Neural crest cell (in vitro differentiated cells): ENCODE measurements around the gene MCC. TPM values are rescaled to one million over a fixed set of nuclear protein-coding genes. Genes with fewer than 3 reads are reported as not detected.

ENCODE experiments used
- DNase-seq: peaks from one replicate; pipeline ENCODE4 v3.0.0; 2021; ENCODE audit warnings: low read depth, mixed read lengths, low spot score
- H3K27ac Mint-ChIP-seq: one replicate; pipeline ENCODE4 v1.8.0; 2021; ENCODE audit warnings: mild to moderate bottlenecking, mixed read lengths; ENCODE audit not compliant: unreplicated experiment
- H3K27me3 Mint-ChIP-seq: 2 replicates; pipeline ENCODE4 v1.8.0; 2021; ENCODE audit warnings: low read depth, mild to moderate bottlenecking, mixed read lengths
- H3K36me3 Mint-ChIP-seq: 2 replicates; pipeline ENCODE4 v1.8.0; 2021; ENCODE audit warnings: low read depth, mild to moderate bottlenecking, mixed read lengths
- H3K4me1 Mint-ChIP-seq: 2 replicates; pipeline ENCODE4 v1.8.0; 2021; ENCODE audit warnings: mixed read lengths
- H3K4me3 Mint-ChIP-seq: one replicate; pipeline ENCODE4 v1.8.0; 2021; ENCODE audit warnings: mild to moderate bottlenecking, mixed read lengths
- H3K9me3 Mint-ChIP-seq: 2 replicates; pipeline ENCODE4 v1.8.0; 2021; ENCODE audit warnings: mixed read lengths
- total RNA-seq: library from RNA; stranded (reverse); gene quantifications from 2 replicates; pipeline ENCODE4 v1.2.1, GENCODE V29; 2021
- TF ChIP-seq, protein P1 (sequence below): fragments of 200-600 bp; sonication (generic); conservative IDR thresholded peaks from 2 replicates; pipeline ENCODE4 v1.5.0; 2021; ENCODE audit warnings: antibody characterized with exemption, mild to moderate bottlenecking

The MCC gene
- total RNA-seq, 1 donor from 2014 or later: 10.8 TPM

DNA sequence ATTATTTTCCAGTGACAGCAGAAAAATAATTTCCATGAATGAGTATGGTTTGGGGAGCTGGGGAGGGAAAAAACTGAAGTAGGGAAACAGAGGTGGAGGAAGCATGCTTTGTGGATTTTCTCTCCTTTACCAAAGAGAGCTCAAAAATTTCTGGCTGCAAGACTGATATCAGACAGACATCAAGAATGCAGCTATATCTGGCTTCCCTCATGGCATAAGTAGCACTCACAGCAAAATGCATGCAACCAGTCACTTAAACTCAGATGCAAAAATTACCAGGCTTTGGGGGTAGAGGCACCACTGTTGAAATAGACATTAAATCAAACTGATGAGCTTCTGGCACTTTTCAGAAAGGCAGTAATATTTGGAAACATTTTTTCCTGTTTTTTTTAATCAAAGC is 250.4 kb downstream of the MCC start:
- TF ChIP-seq, protein P1, sequence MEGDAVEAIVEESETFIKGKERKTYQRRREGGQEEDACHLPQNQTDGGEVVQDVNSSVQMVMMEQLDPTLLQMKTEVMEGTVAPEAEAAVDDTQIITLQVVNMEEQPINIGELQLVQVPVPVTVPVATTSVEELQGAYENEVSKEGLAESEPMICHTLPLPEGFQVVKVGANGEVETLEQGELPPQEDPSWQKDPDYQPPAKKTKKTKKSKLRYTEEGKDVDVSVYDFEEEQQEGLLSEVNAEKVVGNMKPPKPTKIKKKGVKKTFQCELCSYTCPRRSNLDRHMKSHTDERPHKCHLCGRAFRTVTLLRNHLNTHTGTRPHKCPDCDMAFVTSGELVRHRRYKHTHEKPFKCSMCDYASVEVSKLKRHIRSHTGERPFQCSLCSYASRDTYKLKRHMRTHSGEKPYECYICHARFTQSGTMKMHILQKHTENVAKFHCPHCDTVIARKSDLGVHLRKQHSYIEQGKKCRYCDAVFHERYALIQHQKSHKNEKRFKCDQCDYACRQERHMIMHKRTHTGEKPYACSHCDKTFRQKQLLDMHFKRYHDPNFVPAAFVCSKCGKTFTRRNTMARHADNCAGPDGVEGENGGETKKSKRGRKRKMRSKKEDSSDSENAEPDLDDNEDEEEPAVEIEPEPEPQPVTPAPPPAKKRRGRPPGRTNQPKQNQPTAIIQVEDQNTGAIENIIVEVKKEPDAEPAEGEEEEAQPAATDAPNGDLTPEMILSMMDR: no peak
- H3K9me3 Mint-ChIP-seq: no peaks in the 10 kb centered on the region
- DNase-seq: no peak
- no peak overlapping the region for H3K4me3 Mint-ChIP-seq
- H3K4me1 Mint-ChIP-seq: peaks cover 24% of the 10 kb centered on the region
- no peaks in the 10 kb centered on the region for H3K27me3 Mint-ChIP-seq
- H3K36me3 Mint-ChIP-seq: no peaks in the 10 kb centered on the region
- no peak overlapping the region for H3K27ac Mint-ChIP-seq

DNA sequence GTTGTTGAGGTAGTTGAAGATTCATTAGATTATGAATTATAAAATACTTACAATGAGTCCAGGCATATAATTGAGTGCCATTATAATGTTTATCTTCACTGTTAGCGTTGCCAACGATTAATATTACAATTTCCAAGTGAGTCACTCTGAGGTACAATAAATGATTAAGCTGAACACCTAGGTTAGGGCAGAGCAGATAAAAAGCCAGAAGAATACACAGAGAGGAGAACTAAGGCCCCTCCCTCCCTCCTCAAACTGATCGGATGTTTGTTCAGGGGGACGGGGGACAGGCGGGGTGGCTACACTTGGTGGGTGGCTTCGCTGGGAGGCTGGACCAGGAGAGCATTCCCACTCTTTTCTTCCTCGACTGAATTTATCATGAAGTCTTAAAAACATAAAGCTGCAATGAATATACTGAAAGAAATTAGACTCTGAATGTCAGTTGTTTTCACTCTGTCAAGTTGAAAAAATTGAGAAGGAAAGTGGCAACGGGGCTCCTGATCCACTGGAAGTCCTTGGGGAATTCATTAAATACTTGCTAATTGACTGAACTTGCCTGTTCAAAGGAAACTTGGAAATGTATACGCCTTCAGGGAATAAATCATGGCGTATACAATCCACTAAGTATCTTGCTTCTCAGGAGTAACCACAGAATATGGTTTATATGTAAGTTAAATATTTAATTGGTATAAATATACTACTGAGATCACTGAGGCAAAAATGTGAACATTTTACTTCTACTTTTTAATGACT is 251.5 kb downstream of the MCC start:
- TF ChIP-seq, protein P1: no peak
- H3K9me3 Mint-ChIP-seq: no peaks in the 10 kb centered on the region
- H3K27ac Mint-ChIP-seq: no peak overlapping the region
- no peaks in the 10 kb centered on the region for H3K36me3 Mint-ChIP-seq
- H3K4me3 Mint-ChIP-seq: no peak overlapping the region
- H3K27me3 Mint-ChIP-seq: no peaks in the 10 kb centered on the region
- H3K4me1 Mint-ChIP-seq: peaks cover 24% of the 10 kb centered on the region
- no peak for DNase-seq

DNA sequence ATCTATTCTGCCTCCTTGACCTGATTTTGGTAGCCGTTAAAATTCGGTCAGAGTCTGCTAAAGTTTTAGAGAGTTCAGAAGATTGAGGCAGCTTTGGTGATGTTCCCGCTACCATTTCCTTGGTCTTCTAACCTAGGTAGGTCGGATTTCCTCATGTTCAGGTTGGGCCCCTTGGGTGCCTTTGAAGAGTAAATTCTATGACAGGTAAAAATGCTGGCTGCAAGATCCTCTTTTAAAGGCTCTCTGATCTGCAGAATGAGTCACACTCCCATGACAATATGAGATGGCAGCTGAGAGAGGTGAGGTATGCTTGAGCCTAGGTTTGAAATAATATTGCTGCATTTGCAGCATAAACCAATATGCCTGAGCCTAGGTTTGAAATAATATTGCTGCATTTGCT is 252.4 kb downstream of the MCC start:
- no peak for DNase-seq
- Mint-ChIP-seq H3K27ac (no peak overlapping the region), H3K9me3 (no peaks in the 10 kb centered on the region), H3K4me1 (peaks cover 24% of the 10 kb centered on the region), H3K27me3 (no peaks in the 10 kb centered on the region), H3K36me3 (no peaks in the 10 kb centered on the region), H3K4me3 (no peak overlapping the region)
- TF ChIP-seq, protein P1: no peak

GRCh38 chr5:113234546-113234945 is 253.7 kb downstream of the MCC start:
- Mint-ChIP-seq H3K36me3 (no peaks in the 10 kb centered on the region), H3K27ac (no peak overlapping the region), H3K4me3 (no peak overlapping the region), H3K9me3 (no peaks in the 10 kb centered on the region), H3K4me1 (peaks cover 24% of the 10 kb centered on the region), H3K27me3 (no peaks in the 10 kb centered on the region)
- TF ChIP-seq, protein P1: no peak
- no peak for DNase-seq

GRCh38 chr5:113233606-113234005 is 254.6 kb downstream of the MCC start:
- H3K9me3 Mint-ChIP-seq: no peaks in the 10 kb centered on the region
- no peak for DNase-seq
- H3K27ac Mint-ChIP-seq: no peak overlapping the region
- no peak overlapping the region for H3K4me3 Mint-ChIP-seq
- H3K27me3 Mint-ChIP-seq: peaks cover 2% of the 10 kb centered on the region
- TF ChIP-seq, protein P1: no peak
- peaks cover 24% of the 10 kb centered on the region for H3K4me1 Mint-ChIP-seq
- H3K36me3 Mint-ChIP-seq: no peaks in the 10 kb centered on the region
